GM23338 (cell line): ENCODE results near the gene RTP5. TPM values are rescaled to one million over a fixed set of nuclear protein-coding genes. Genes with fewer than 3 reads are reported as not detected.

Experiments used
- ATAC-seq: fragments of 200-7000 bp; cut with Tn5 transposase; 3 replicates; pipeline ENCODE4 v1.9.1; 2020
- DNase-seq: peaks from one replicate; pipeline ENCODE4 v3.0.0-alpha.2; 2015; ENCODE audit warnings: low spot score
- H2AFZ ChIP-seq: fragments of 200-600 bp; sonication (generic); 2 replicates; pipeline ENCODE4 v1.8.0; 2016; ENCODE audit warnings: antibody characterized with exemption, mild to moderate bottlenecking, moderate library complexity
- H3F3A ChIP-seq: fragments of 200-600 bp; sonication (generic); replicated peaks from 2 replicates; pipeline ENCODE4 v1.8.0; 2017; ENCODE audit warnings: antibody characterized with exemption, mixed run types, low read depth
- H3K27ac ChIP-seq: fragments of 200-600 bp; sonication (generic); 2 replicates; pipeline ENCODE4 v1.6.1; 2016; ENCODE audit warnings: low read depth
- H3K27me3 ChIP-seq: fragments of 200-600 bp; sonication (generic); 2 replicates; pipeline ENCODE4 v1.8.0; 2016; ENCODE audit warnings: mild to moderate bottlenecking, mixed run types, moderate library complexity; ENCODE audit not compliant: insufficient read depth
- H3K36me3 ChIP-seq: fragments of 200-600 bp; sonication (generic); 2 replicates; pipeline ENCODE4 v1.8.0; 2016; ENCODE audit warnings: mild to moderate bottlenecking; ENCODE audit not compliant: insufficient read depth
- H3K4me1 ChIP-seq: fragments of 200-600 bp; sonication (generic); 2 replicates; pipeline ENCODE4 v1.8.0; 2016; ENCODE audit warnings: mild to moderate bottlenecking, moderate library complexity; ENCODE audit not compliant: insufficient read depth
- H3K4me2 ChIP-seq: fragments of 200-600 bp; sonication (generic); 2 replicates; pipeline ENCODE4 v1.7.1; 2017; ENCODE audit warnings: mixed run types
- H3K4me3 ChIP-seq: fragments of 200-600 bp; sonication (generic); 2 replicates; pipeline ENCODE4 v1.6.1; 2016; ENCODE audit warnings: mixed run types
- H3K79me2 ChIP-seq: fragments of 200-600 bp; sonication (generic); replicated peaks from 2 replicates; pipeline ENCODE4 v1.8.0; 2017; ENCODE audit warnings: mild to moderate bottlenecking; ENCODE audit not compliant: insufficient read depth
- H3K9me2 ChIP-seq: fragments of 200-600 bp; sonication (generic); 2 replicates; pipeline ENCODE4 v1.8.0; 2017; ENCODE audit not compliant: insufficient read depth
- H4K20me1 ChIP-seq: fragments of 200-600 bp; sonication (generic); replicated peaks from 2 replicates; pipeline ENCODE4 v1.8.0; 2017; ENCODE audit warnings: mild to moderate bottlenecking; ENCODE audit not compliant: insufficient read depth
- H3K27ac Mint-ChIP-seq: 2 replicates; pipeline ENCODE4 v1.8.0; 2020; ENCODE audit warnings: inconsistent platforms, mild to moderate bottlenecking, moderate library complexity, mixed read lengths
- H3K27me3 Mint-ChIP-seq: 3 replicates; pipeline ENCODE4 v1.8.0; 2022; ENCODE audit warnings: low read depth, mild to moderate bottlenecking, moderate library complexity, mixed read lengths, inconsistent platforms; ENCODE audit not compliant: insufficient read depth, poor library complexity
- H3K36me3 Mint-ChIP-seq: 3 replicates; pipeline ENCODE4 v1.8.0; 2021; ENCODE audit warnings: low read depth, mild to moderate bottlenecking, inconsistent platforms, moderate library complexity, mixed read lengths
- H3K4me1 Mint-ChIP-seq: 3 replicates; pipeline ENCODE4 v1.8.0; 2020; ENCODE audit warnings: mild to moderate bottlenecking, inconsistent platforms, mixed read lengths
- H3K4me3 Mint-ChIP-seq: 3 replicates; pipeline ENCODE4 v1.8.0; 2021; ENCODE audit warnings: moderate library complexity, mild to moderate bottlenecking, inconsistent platforms, mixed read lengths
- H3K9me3 Mint-ChIP-seq: 3 replicates; pipeline ENCODE4 v1.8.0; 2020; ENCODE audit warnings: moderate library complexity, mild to moderate bottlenecking, inconsistent platforms, mixed read lengths
- ETS1 ChIP-seq: IDR thresholded peaks from 2 replicates; pipeline ENCODE4 v1.6.1; 2016; ENCODE audit warnings: antibody characterized with exemption
- EZH2 ChIP-seq: fragments of 200-600 bp; sonication (generic); IDR thresholded peaks from one replicate; pipeline ENCODE4 v1.8.0; 2017; ENCODE audit warnings: antibody characterized with exemption, mild to moderate bottlenecking, low read depth; ENCODE audit not compliant: unreplicated experiment
- EZH2phosphoT487 ChIP-seq: fragments of 200-600 bp; sonication (generic); IDR thresholded peaks from one replicate; pipeline ENCODE4 v1.8.1; 2018; ENCODE audit warnings: antibody characterized with exemption; ENCODE audit not compliant: unreplicated experiment
- JUNB ChIP-seq: IDR thresholded peaks from one replicate; pipeline ENCODE4 v1.6.1; 2016; ENCODE audit warnings: antibody characterized with exemption; ENCODE audit not compliant: unreplicated experiment
- NANOG ChIP-seq: IDR thresholded peaks from 2 replicates; pipeline ENCODE4 v1.6.1; 2016; ENCODE audit warnings: antibody characterized with exemption, borderline replicate concordance
- POLR2AphosphoS5 ChIP-seq: IDR thresholded peaks from 2 replicates; pipeline ENCODE4 v1.6.1; 2016; ENCODE audit warnings: antibody characterized with exemption, low read depth
- STAT1 ChIP-seq: IDR thresholded peaks from one replicate; pipeline ENCODE4 v1.6.1; 2016; ENCODE audit warnings: antibody characterized with exemption; ENCODE audit not compliant: unreplicated experiment
- ZNF114 ChIP-seq: fragments of 250-450 bp; sonication (Bioruptor Pico); IDR thresholded peaks from 2 replicates; pipeline ENCODE4 v1.5.0; 2020; ENCODE audit warnings: mild to moderate bottlenecking, moderate library complexity
- ZNF331 ChIP-seq: fragments of 250-450 bp; sonication (Bioruptor Pico); IDR thresholded peaks from 2 replicates; pipeline ENCODE4 v1.5.0; 2020; ENCODE audit warnings: low read depth, mild to moderate bottlenecking, moderate library complexity
- polyA plus RNA-seq: library from polyadenylated mRNA; unstranded; fragments of >200 nt; fragmentation: Nextera tagmentation; extraction: Ambion mirVana; gene quantifications from 2 replicates; pipeline ENCODE4 v1.2.1, GENCODE V29; 2016
- total RNA-seq: library from RNA; depleted of rRNA; stranded (reverse); fragments of >200 nt; shearing (Covaris generic); gene quantifications from 2 replicates; pipeline ENCODE4 v1.2.3, GENCODE V29; 2014
- TF ChIP-seq, protein P1 (sequence below): fragments of 250-450 bp; sonication (Bioruptor Pico); IDR thresholded peaks from 2 replicates; pipeline ENCODE4 v1.5.0; 2020; ENCODE audit warnings: mild to moderate bottlenecking, moderate library complexity
- TF ChIP-seq, protein P2 (sequence below), 2 experiments: fragments of 200-600 bp in 1 of 2; sonication (generic) in 1 of 2; conservative IDR thresholded peaks; 2 replicates each; pipeline versions ENCODE4 v1.5.1 to v1.6.1; 2016 to 2017; ENCODE audit warnings: antibody characterized with exemption in 2 of 2, low read depth in 2 of 2, mild to moderate bottlenecking in 2 of 2, moderate library complexity in 1 of 2

The RTP5 gene
- total and polyA plus RNA-seq, 2 experiments from 2014 or later, result not detected

- Mint-ChIP-seq H3K4me3 (peak overlapping the region; percentile 2; the same call in 1 of the 3 replicates), H3K9me3 (peaks cover 5% of the 10 kb centered on the region; the same call in 2 of the 3 replicates), H3K27me3 (peaks cover 21% of the 10 kb centered on the region), H3K4me1 (peaks cover 26% of the 10 kb centered on the region), H3K27ac (no peak overlapping the region), H3K36me3 (no peaks in the 10 kb centered on the region; the same call in 2 of the 3 replicates)
- Histone ChIP-seq H3K4me2 (no peak overlapping the region), H3F3A (peaks cover 9% of the 10 kb centered on the region; the same call in 1 of the 2 replicates), H2AFZ (no peak overlapping the region), H4K20me1 (no peaks in the 10 kb centered on the region), H3K4me1 (no peaks in the 10 kb centered on the region; the same call in 1 of the 2 replicates), H3K4me3 (no peak overlapping the region), H3K27me3 (no peaks in the 10 kb centered on the region), H3K27ac (no peak overlapping the region), H3K79me2 (no peaks in the 10 kb centered on the region), H3K36me3 (no peaks in the 10 kb centered on the region), H3K9me2 (no peaks in the 10 kb centered on the region)
- TF ChIP-seq, protein P1, sequence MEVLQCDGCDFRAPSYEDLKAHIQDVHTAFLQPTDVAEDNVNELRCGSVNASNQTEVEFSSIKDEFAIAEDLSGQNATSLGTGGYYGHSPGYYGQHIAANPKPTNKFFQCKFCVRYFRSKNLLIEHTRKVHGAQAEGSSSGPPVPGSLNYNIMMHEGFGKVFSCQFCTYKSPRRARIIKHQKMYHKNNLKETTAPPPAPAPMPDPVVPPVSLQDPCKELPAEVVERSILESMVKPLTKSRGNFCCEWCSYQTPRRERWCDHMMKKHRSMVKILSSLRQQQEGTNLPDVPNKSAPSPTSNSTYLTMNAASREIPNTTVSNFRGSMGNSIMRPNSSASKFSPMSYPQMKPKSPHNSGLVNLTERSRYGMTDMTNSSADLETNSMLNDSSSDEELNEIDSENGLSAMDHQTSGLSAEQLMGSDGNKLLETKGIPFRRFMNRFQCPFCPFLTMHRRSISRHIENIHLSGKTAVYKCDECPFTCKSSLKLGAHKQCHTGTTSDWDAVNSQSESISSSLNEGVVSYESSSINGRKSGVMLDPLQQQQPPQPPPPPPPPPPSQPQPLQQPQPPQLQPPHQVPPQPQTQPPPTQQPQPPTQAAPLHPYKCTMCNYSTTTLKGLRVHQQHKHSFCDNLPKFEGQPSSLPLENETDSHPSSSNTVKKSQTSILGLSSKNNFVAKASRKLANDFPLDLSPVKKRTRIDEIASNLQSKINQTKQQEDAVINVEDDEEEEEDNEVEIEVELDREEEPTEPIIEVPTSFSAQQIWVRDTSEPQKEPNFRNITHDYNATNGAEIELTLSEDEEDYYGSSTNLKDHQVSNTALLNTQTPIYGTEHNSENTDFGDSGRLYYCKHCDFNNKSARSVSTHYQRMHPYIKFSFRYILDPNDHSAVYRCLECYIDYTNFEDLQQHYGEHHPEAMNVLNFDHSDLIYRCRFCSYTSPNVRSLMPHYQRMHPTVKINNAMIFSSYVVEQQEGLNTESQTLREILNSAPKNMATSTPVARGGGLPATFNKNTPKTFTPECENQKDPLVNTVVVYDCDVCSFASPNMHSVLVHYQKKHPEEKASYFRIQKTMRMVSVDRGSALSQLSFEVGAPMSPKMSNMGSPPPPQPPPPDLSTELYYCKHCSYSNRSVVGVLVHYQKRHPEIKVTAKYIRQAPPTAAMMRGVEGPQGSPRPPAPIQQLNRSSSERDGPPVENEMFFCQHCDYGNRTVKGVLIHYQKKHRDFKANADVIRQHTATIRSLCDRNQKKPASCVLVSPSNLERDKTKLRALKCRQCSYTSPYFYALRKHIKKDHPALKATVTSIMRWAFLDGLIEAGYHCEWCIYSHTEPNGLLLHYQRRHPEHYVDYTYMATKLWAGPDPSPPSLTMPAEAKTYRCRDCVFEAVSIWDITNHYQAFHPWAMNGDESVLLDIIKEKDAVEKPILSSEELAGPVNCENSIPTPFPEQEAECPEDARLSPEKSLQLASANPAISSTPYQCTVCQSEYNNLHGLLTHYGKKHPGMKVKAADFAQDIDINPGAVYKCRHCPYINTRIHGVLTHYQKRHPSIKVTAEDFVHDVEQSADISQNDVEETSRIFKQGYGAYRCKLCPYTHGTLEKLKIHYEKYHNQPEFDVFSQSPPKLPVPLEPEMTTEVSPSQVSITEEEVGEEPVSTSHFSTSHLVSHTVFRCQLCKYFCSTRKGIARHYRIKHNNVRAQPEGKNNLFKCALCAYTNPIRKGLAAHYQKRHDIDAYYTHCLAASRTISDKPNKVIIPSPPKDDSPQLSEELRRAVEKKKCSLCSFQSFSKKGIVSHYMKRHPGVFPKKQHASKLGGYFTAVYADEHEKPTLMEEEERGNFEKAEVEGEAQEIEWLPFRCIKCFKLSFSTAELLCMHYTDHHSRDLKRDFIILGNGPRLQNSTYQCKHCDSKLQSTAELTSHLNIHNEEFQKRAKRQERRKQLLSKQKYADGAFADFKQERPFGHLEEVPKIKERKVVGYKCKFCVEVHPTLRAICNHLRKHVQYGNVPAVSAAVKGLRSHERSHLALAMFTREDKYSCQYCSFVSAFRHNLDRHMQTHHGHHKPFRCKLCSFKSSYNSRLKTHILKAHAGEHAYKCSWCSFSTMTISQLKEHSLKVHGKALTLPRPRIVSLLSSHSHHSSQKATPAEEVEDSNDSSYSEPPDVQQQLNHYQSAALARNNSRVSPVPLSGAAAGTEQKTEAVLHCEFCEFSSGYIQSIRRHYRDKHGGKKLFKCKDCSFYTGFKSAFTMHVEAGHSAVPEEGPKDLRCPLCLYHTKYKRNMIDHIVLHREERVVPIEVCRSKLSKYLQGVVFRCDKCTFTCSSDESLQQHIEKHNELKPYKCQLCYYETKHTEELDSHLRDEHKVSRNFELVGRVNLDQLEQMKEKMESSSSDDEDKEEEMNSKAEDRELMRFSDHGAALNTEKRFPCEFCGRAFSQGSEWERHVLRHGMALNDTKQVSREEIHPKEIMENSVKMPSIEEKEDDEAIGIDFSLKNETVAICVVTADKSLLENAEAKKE, result no peak
- TF ChIP-seq EZH2 (no peak), NANOG (no peak), ZNF114 (CRISPR knock-in tag) (no peak), ZNF331 (CRISPR knock-in tag) (no peak), JUNB (no peak), EZH2phosphoT487 (no peak), STAT1 (no peak), POLR2AphosphoS5 (no peak), ETS1 (no peak)
- TF ChIP-seq, protein P2, sequence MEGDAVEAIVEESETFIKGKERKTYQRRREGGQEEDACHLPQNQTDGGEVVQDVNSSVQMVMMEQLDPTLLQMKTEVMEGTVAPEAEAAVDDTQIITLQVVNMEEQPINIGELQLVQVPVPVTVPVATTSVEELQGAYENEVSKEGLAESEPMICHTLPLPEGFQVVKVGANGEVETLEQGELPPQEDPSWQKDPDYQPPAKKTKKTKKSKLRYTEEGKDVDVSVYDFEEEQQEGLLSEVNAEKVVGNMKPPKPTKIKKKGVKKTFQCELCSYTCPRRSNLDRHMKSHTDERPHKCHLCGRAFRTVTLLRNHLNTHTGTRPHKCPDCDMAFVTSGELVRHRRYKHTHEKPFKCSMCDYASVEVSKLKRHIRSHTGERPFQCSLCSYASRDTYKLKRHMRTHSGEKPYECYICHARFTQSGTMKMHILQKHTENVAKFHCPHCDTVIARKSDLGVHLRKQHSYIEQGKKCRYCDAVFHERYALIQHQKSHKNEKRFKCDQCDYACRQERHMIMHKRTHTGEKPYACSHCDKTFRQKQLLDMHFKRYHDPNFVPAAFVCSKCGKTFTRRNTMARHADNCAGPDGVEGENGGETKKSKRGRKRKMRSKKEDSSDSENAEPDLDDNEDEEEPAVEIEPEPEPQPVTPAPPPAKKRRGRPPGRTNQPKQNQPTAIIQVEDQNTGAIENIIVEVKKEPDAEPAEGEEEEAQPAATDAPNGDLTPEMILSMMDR (conservative IDR thresholded peaks at IDR 0.05; ENCODE audit: low read depth in 2 of 2), result no peak
- ATAC-seq (no peak), DNase-seq (no peak)
Observed at GRCh38 chr2:241865416-241865956, 4.0 kb upstream of the RTP5 start.
